DOHH2 (cell line): Measurements from ENCODE around the gene KMT2C.
"Not testable (repeated sequence)": the region's sequence is repeated elsewhere in the genome, so short reads cannot be mapped to it uniquely, and the experiment has no call there.

ENCODE experiments used
- H3F3A ChIP-seq: fragments of 200-600 bp; sonication (generic), shearing (Covaris generic); 2 replicates; pipeline ENCODE4 v1.6.0; 2016; ENCODE audit warnings: antibody characterized with exemption, mild to moderate bottlenecking; ENCODE audit not compliant: control insufficient read depth, insufficient read depth
- H3K27ac ChIP-seq: fragments of 200-600 bp; sonication (generic); 2 replicates; pipeline ENCODE4 v1.5.1; 2014; ENCODE audit warnings: low read depth, mild to moderate bottlenecking, low read length, moderate library complexity
- H3K27me3 ChIP-seq: fragments of 200-600 bp; sonication (generic); 2 replicates; pipeline ENCODE4 v1.6.1; 2014; ENCODE audit warnings: mild to moderate bottlenecking, low read length, mixed read lengths; ENCODE audit not compliant: control insufficient read depth
- H3K36me3 ChIP-seq: fragments of 200-600 bp; sonication (generic); 2 replicates; pipeline ENCODE4 v1.6.1; 2014; ENCODE audit warnings: mild to moderate bottlenecking, low read length, moderate library complexity, mixed read lengths; ENCODE audit not compliant: control insufficient read depth
- H3K4me1 ChIP-seq: fragments of 200-600 bp; sonication (generic); 2 replicates; pipeline ENCODE4 v1.6.1; 2014; ENCODE audit warnings: mild to moderate bottlenecking, low read length, mixed read lengths; ENCODE audit not compliant: control insufficient read depth
- H3K4me2 ChIP-seq: fragments of 200-600 bp; sonication (generic); 2 replicates; pipeline ENCODE4 v1.6.0; 2014; ENCODE audit warnings: mild to moderate bottlenecking, low read length, moderate library complexity
- H3K4me3 ChIP-seq: fragments of 200-600 bp; sonication (generic); 2 replicates; pipeline ENCODE4 v1.5.1; 2014; ENCODE audit warnings: mild to moderate bottlenecking, low read length, mixed read lengths
- H3K79me2 ChIP-seq: fragments of 200-600 bp; sonication (generic); 2 replicates; pipeline ENCODE4 v1.6.1; 2014; ENCODE audit warnings: mild to moderate bottlenecking, low read length, mixed read lengths; ENCODE audit not compliant: control insufficient read depth
- H3K9me2 ChIP-seq: fragments of 200-600 bp; sonication (generic); replicated peaks from 2 replicates; pipeline ENCODE4 v1.6.1; 2014; ENCODE audit warnings: mild to moderate bottlenecking, low read length, mixed read lengths; ENCODE audit not compliant: control insufficient read depth
- H3K9me3 ChIP-seq: fragments of 200-600 bp; sonication (generic); 2 replicates; pipeline ENCODE4 v1.6.1; 2014; ENCODE audit warnings: antibody characterized with exemption, low read length, mixed read lengths; ENCODE audit not compliant: control insufficient read depth, insufficient read depth
- H4K20me1 ChIP-seq: fragments of 200-600 bp; sonication (generic); 2 replicates; pipeline ENCODE4 v1.6.0; 2014; ENCODE audit warnings: low read depth, mild to moderate bottlenecking, antibody characterized with exemption, low read length, moderate library complexity; ENCODE audit not compliant: control insufficient read depth, insufficient read depth
- CTCF ChIP-seq: fragments of 200-600 bp; sonication (generic); IDR thresholded peaks from one replicate; pipeline ENCODE4 v1.5.1; 2014; ENCODE audit warnings: antibody characterized with exemption, mild to moderate bottlenecking, low read depth, low read length; ENCODE audit not compliant: poor library complexity, severe bottlenecking
- EZH2phosphoT487 ChIP-seq: fragments of 200-600 bp; sonication (generic); IDR thresholded peaks from 2 replicates; pipeline ENCODE4 v1.6.1; 2017; ENCODE audit warnings: borderline replicate concordance, mild to moderate bottlenecking, antibody characterized with exemption, low read length, moderate library complexity, mixed read lengths

Gene KMT2C

GRCh38 chr7:152231089-152231488 lies 204.7 kb downstream of the KMT2C start:
- no peaks in the 10 kb centered on the region for H4K20me1 ChIP-seq
- no peaks in the 10 kb centered on the region for H3K79me2 ChIP-seq
- H3K27ac ChIP-seq = no peak overlapping the region
- no peaks in the 10 kb centered on the region for H3F3A ChIP-seq
- no peaks in the 10 kb centered on the region for H3K9me3 ChIP-seq
- no peaks in the 10 kb centered on the region for H3K4me1 ChIP-seq
- no peaks in the 10 kb centered on the region for H3K27me3 ChIP-seq
- H3K4me3 ChIP-seq = no peak overlapping the region
- peaks cover 55% of the 10 kb centered on the region for H3K36me3 ChIP-seq
- no peak for TF ChIP-seq CTCF
- no peak for TF ChIP-seq EZH2phosphoT487
- no peaks in the 10 kb centered on the region for H3K9me2 ChIP-seq
- no peak overlapping the region for H3K4me2 ChIP-seq

- not testable (repeated sequence) for H3K4me2 ChIP-seq, H3F3A ChIP-seq, H3K4me3 ChIP-seq, H4K20me1 ChIP-seq, H3K79me2 ChIP-seq, H3K27me3 ChIP-seq, H3K4me1 ChIP-seq, H3K27ac ChIP-seq, H3K9me3 ChIP-seq, H3K9me2 ChIP-seq
- H3K36me3 ChIP-seq = peaks cover 48% of the 10 kb centered on the region
Measured at GRCh38 chr7:152219556-152219955, 216.2 kb downstream of the KMT2C start.

- H3K27ac ChIP-seq, H3K4me3 ChIP-seq, H4K20me1 ChIP-seq, H3K9me2 ChIP-seq, H3K4me1 ChIP-seq, H3K79me2 ChIP-seq, H3K27me3 ChIP-seq, H3K4me2 ChIP-seq, H3F3A ChIP-seq, H3K9me3 ChIP-seq: not testable (repeated sequence)
- H3K36me3 ChIP-seq = peaks cover 29% of the 10 kb centered on the region
Measured at GRCh38 chr7:152208766-152209165, 227.0 kb downstream of the KMT2C start.

GRCh38 chr7:152204417-152204816 lies 231.4 kb downstream of the KMT2C start:
- H3K4me3 ChIP-seq, H4K20me1 ChIP-seq, H3K27ac ChIP-seq, H3K79me2 ChIP-seq, H3K9me2 ChIP-seq, H3F3A ChIP-seq, H3K9me3 ChIP-seq, H3K4me2 ChIP-seq, H3K4me1 ChIP-seq, H3K27me3 ChIP-seq: not testable (repeated sequence)
- peaks cover 55% of the 10 kb centered on the region for H3K36me3 ChIP-seq

- H3K27me3 ChIP-seq = no peaks in the 10 kb centered on the region
- no peak for TF ChIP-seq CTCF
- no peaks in the 10 kb centered on the region for H3F3A ChIP-seq
- no peak overlapping the region for H3K4me2 ChIP-seq
- H3K4me1 ChIP-seq = no peaks in the 10 kb centered on the region
- H3K4me3 ChIP-seq = no peak overlapping the region
- no peaks in the 10 kb centered on the region for H3K79me2 ChIP-seq
- no peaks in the 10 kb centered on the region for H3K9me3 ChIP-seq
- H3K27ac ChIP-seq = no peak overlapping the region
- peaks cover 67% of the 10 kb centered on the region for H3K36me3 ChIP-seq
- no peaks in the 10 kb centered on the region for H4K20me1 ChIP-seq
- H3K9me2 ChIP-seq = no peaks in the 10 kb centered on the region
Measured at GRCh38 chr7:152203095-152203494, 232.7 kb downstream of the KMT2C start.
